GM18861 (cell line): ENCODE data around the gene CCND1.

Experiments used
- ATAC-seq: cut with Tn5 transposase; IDR thresholded peaks from one replicate; pipeline ENCODE4 v1.9.1; 2021; ENCODE audit not compliant: unreplicated experiment

The CCND1 gene

GRCh38 chr11:69651834-69652620, 11.1 kb downstream of the CCND1 start:
- ATAC-seq, result no peak

GRCh38 chr11:69652999-69653398, 12.0 kb downstream of the CCND1 start:
- ATAC-seq, result no peak

GRCh38 chr11:69653406-69653960, 12.5 kb downstream of the CCND1 start:
- no peak for ATAC-seq

- no peak for ATAC-seq
These were observed 13.2 kb downstream of the CCND1 start for GRCh38 chr11:69654001-69654659.

GRCh38 chr11:69654660-69655478, 13.9 kb downstream of the CCND1 start:
- ATAC-seq, result no peak

- ATAC-seq, result no peak
These were observed 14.8 kb downstream of the CCND1 start for GRCh38 chr11:69655479-69656428.

- no peak for ATAC-seq
These were observed 15.8 kb downstream of the CCND1 start for GRCh38 chr11:69656536-69657455.

GRCh38 chr11:69657456-69657910, 16.5 kb downstream of the CCND1 start:
- no peak for ATAC-seq

- no peak for ATAC-seq
These were observed 17.1 kb downstream of the CCND1 start for GRCh38 chr11:69657911-69658625.

- no peak for ATAC-seq
These were observed 17.9 kb downstream of the CCND1 start for GRCh38 chr11:69658626-69659450.

GRCh38 chr11:69659591-69659990, 18.6 kb downstream of the CCND1 start:
- ATAC-seq, result no peak

- ATAC-seq, result no peak
These were observed 19.1 kb downstream of the CCND1 start for GRCh38 chr11:69660001-69660500.

GRCh38 chr11:69661413-69661715, 20.4 kb downstream of the CCND1 start:
- no peak for ATAC-seq

- ATAC-seq, result no peak
These were observed 21.2 kb downstream of the CCND1 start for GRCh38 chr11:69662021-69662698.

GRCh38 chr11:69662806-69663205, 21.9 kb downstream of the CCND1 start:
- no peak for ATAC-seq

GRCh38 chr11:69663326-69663725, 22.4 kb downstream of the CCND1 start:
- ATAC-seq, result no peak
